NCI-H146 (cell line): ENCODE data around the gene DOCK2.

Experiments used
- DNase-seq: peaks from one replicate; lab custom pipeline; 2025; lab: John Stamatoyannopoulos, UW

Gene DOCK2

DNA sequence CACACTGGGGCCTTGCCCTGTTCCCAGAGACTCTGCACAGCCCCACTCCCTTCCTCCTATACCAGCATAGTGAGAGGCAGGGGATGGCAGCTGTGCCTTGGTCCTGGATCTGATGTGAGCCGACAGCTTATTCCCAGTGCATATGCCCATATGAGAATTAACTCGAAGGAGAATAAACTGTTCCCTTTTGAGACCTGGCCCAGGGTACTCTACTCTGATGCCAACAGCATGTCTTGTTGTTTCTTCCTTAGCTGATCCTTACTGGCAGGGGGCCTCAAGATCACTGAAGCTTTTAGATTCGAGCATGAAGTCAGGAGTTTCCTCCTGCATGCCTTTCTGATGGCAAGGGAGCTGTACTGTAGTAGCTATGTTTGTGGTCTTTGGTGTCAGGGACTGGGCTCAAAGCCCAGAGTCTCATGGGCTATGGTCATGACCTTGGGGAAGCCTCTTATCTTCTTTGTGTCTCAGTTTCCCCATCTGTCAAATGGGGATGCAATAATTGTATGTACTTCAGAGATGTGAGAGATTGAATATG is 57.1 kb downstream of the DOCK2 start:
- no peak for DNase-seq

DNA sequence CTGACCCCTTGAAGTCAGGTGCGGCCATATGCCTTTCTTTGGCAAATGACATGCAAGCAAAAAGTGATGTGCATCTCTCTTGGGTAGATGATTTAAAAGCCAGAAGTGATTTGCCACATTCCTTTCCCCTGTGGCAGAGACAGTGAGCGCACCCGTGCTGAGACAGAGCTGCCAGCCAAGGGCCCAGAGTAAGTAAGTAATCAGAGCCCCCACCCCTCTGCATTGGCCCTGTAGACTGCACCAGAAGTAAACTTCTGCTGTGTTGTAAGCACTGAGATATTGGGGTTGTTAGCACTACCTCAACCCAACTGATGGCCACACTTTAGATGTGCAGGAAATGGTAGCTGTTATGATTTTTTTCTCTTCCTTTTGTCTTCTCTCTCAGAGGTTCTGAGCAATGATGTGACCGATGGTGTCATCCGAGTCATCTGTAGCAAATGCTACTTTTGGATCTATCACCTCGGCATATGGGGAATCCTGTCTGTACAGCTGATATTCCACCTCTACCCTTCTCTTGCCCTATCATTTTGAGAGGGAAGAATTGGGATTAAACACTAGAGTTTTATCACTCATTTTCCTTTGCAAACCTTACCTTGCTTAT is 58.0 kb downstream of the DOCK2 start:
- no peak for DNase-seq

DNA sequence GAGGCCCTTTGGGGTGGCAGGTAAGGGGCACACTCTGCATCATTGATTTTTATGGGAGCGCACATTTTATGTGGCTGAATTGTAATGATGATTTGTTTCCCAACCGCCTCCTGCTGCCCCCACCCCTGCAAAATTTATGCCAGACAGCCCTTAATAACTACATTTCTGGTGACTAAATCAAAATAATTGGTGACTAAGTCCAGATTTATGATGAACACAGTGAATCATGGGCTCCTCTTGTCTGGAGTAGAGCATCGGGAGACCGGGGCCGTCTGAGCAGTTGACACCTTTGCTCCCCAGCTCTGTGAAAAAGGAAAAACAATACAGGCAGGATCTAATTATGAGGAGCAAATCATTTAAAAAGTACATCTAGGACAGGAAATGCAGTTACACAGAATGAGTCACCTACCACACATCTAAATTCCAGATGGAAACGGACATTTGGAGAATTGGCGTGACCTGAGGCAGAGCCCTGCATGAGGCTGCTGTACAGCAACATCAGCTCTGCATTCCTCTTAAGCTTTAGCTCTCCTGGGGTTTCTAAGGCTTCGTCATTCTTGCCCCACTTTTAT is 58.9 kb downstream of the DOCK2 start:
- DNase-seq = no peak

DNA sequence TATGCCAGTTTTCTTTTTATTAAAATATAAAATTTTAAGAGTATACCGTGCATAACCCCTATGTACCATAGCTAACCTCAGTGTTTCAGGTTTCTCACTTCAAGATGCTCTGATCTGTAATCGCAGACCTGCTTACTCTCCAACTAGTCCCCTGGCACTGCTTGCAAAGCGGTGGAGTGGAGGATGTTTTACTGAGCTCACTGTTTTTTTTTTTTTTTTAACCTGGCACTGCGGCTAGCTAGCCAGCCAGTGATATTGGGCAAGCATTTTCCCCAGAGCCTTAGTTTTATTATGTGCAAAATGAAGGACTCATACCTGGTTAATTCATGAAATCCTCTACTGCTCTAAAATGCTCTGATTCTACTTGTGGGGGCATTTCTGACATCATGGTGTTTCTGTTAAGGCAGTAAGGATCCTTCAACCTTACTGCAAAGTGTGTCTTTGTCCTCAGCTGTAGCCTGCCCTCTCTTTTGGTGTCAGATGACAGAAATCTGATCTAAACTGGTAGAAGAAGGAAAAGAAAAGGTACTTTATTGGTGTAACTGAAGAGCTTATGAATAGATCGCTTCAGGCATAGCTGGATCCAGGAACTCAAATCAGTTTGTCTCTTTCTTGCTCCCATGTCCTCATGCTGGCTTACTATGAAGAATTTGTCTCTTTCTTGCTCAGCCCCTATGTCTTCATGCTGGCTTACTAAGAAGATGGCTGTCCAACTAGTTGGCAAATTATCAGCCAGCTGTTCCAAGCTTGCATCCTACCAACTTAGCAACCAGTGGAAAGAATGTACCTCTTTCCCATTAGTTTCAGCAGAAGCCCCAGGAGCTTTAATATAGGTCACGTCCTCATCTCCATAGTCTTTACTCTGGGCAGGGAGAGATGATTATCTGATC is 59.8 kb downstream of the DOCK2 start:
- no peak for DNase-seq

DNA sequence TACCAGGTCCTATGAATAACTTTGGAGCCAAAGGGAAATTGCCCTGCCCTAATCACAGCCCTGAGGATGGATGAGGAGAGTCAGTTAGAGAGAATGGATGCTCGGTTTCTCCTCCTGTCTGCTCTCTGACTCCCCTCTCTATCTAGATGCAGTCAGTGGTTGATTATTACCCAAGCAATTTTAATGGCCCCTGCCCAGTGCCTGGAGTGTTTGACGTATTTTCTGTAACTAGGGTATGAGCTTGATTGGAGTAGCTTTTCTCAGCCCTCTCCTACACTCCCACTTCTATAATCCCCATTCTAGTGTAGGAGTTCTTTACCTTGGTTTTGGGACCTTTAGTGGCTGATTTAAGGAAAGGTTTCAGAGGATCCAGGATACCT is 60.4 kb downstream of the DOCK2 start:
- DNase-seq = no peak

DNA sequence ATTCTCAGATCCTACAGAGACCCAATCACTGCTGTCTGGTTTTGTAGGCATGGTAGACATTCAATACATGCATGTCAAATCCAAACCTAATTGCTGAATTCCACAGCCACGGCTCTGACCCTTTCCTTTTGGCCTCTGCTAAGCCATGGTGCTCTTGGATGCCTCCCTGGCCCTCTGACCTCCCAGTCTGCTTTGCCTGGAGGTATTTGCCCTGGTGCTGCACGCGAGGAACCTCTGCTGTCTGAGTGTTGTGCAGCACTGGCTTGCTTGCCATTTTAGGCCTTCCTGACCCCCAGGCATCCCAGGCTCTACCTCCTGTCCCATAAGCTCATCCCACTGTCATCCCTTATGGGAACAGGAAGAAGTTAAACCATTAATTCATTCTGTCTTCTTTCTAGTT is 60.9 kb downstream of the DOCK2 start:
- no peak for DNase-seq

DNA sequence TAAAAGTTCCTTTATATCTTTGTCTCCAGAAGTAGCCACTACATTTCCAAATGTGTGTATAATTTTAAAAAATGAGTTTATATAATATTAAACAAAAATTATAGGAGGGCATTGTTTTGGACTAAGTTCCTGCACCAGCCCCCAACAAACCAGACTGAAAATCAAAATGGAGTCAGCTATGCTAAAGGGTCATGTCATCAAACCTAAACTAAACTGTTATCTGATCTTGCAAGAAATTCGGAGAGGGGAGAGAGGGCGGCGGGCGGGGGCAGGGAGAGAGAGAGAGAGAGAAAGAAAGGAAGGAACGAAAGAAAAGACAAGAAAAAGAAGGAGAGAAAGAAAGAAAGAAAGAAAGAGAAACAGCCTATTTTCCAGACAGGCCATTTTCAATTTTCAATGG is 63.5 kb downstream of the DOCK2 start:
- DNase-seq = no peak

DNA sequence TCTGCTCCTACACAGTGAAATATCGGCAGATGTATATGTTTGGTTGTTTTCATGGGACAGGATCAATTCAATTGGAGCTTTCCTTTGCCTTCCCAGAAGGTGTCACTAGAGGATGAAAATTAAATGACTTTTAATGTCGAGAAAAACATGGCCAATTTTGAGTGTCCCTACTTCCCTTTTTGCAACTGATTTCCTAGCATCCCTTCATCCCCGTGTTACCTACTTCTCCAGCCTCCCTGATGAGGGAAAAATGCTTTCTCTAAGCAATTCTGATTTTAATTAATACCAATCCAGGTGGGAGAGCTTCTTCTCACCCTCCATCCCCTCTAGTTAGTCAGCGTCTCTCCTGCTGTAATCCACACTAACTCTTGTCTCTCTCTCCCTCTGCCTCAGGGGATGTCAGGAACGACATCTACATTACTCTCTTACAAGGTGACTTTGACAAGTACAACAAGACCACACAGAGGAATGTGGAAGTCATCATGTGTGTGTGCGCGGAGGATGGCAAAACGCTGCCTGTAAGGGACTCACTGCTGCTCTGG is 64.9 kb downstream of the DOCK2 start:
- no peak for DNase-seq

DNA sequence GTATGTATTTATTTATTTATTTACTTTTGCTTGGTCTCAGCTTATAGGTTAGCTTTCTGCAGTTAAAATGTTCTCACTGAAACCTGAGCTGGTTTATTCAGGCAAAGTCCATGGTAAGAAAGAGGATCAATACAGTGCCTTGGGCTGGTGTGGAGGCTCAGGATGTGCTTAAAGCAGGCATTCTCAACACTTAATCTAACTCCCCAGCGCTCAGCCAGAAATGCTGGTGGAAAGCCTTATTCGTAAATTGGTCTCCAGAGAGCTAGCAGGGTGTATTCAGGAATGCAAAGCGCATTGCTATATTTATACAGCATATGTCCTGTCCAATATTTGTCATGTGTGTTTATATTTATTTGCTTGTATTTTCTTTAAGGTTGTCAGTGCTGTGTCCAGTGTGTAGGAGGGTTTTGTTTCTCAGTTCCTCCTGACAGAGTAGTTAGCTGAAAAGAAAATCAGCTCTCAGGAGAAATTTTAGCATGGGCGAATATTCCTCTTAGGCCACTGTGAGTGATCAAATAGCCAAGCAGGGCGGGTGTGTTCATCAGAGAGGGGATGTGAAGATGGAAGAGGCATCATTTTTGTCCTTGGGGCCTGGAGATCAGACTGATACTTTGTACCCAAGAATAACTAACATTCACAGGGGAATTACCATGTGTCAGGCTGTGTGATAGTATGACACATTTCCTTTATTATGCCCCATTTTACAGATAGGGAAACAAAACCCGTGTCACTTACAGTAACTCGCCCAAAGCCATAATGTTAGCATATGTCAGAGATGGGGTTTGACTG is 65.8 kb downstream of the DOCK2 start:
- no peak for DNase-seq

DNA sequence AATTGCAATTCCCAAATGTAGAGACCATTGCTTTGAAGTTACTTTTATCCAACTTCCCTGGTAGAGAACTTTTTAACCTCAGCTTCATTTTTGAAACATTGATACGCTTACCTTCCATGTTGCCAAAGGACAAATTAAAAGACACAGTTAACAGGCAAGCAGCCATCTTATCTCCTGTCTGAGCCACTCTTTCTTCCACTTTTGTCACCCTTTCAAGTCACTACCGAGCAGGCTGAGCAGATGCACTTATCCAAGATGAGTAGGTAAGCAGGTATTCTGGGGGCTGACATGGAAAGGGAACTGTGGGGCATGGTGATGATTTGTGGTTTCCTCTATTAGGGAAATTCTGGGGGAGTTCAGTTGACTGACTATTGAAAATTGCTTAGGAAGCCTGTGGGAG is 66.7 kb downstream of the DOCK2 start:
- no peak for DNase-seq

DNA sequence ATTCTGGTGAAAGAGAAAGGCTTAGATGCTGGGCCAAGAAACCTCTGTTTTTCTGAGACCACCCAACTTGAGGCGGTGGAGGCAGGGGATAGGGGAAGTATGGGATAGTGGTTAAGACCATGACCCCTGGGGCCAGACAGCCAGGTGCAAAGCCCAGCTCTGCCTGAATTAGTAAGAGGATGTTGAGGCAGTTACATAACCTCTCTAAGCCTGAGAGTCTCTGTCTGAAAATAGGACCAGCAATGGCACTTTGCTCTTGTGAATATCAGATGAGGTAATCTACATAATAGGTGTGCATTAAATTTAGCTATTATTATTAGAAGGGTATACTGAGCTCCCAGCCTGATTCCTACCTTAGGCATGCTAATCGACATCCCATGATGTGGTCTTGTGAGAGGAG is 68.2 kb downstream of the DOCK2 start:
- no peak for DNase-seq

DNA sequence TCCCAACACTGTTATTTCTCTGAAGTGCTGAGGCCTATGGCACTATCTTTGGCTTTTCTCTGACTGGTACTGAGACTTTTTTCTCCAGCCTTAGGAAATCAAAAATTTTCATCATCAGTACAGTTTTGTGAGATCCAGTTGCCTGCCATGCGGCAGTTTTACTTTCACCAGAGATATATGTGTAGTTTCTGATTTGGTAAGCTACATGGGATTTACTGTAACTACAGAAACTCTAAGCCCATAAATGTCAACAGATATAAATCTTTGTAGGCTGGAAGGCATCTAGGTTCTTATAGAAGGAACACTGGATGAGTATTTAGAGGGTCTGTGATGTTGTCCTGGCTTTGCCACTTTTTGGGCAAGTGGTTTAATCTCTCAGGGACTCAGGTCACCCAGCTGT is 69.0 kb downstream of the DOCK2 start:
- DNase-seq = no peak

DNA sequence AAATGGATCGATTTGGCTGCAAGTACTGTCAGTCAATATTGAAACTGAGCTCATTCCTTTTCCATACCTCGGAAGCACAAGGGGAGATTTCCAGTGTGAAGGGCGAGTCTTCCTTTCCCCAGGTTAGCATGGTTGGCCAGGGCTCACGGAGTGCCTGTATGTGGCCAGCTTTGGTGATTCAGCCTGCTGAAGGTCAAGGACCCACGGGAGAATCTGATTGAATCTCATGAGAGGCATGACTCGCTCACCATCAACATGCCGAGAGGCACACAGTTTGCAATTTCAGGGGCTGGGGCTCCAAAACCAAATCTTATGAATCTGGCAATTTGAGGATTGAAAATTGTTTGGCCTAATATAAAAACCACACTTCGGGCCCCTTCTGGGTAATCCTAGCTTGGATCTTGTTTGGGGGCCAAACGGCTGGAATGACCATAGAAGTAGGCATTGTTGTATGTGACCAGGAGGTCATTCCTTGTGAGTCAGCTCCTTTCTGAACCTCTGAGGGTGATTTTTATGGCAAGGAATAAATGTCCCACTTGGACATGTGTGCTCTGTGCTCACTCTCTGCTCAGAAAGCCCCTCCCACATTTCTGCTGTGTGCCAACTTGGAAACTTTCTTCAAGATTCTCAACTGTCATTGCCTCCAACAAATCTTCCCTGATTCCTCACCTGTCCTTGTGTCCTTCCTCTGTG is 69.8 kb downstream of the DOCK2 start:
- DNase-seq = no peak

DNA sequence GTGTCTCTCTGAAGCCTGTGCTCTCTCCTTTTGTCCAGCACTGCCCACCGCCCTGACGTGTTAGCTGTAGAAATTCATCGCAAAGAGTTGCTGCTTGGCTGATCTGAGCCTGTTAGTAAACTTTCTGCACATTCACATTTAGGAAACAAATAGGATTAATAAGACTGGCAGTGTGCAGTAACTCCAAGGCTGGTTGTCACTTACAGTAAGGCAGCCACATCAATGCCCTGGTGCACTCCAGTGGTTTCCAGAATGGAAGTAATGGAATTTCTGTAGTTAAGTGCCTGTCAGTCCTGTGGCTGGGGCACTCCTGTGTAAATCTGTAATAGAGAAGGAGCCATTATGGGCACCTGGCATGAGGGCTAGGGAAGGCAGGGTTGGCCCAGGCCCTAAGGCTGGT is 70.6 kb downstream of the DOCK2 start:
- no peak for DNase-seq

DNA sequence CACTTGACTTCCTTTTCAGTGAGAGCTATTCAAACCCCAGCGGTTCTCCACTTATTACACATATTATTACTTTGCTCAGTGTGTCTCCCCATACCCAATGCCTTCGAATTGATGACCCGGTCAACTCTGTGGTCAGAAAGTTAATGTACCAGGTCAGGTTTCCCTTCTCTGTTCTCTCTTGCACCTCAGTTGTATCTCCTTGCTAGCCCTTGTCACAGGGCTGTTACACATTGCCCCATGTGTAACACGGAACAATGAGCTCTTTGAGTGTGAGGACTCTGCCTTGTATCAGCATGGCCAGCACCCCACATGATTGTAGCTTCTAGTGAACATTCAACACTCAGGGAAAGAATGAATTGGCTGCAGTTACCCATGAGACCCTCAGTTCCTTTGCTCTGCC is 73.6 kb downstream of the DOCK2 start:
- DNase-seq = no peak

DNA sequence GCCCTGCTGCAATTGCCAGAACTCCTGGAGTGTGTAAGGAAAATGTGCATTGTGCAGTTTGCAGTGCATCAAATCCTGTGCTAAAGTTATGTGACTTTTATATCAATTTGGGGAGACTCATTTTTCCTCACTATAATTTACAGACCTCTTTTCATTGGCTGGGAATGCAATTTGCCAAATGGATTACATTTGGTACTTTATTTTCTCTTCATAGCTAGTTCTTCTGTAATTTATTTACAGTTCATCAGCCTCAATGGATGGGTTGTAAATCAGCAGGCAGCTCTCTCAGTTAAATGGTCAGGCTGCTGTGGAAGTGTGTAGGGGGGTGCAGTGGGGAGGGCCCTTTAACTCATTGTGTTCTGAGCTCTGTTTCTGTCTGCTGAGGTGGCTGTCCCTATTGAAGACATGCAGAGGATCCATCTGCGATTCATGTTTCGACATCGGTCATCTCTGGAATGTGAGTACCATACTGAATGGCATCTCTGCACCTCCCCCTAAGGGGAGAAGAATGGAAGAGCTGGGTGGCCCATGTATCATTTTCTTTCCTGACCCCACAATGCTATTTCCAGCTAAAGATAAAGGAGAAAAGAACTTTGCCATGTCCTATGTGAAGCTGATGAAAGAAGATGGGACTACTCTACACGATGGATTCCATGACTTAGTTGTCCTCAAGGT is 74.6 kb downstream of the DOCK2 start:
- DNase-seq = no peak

DNA sequence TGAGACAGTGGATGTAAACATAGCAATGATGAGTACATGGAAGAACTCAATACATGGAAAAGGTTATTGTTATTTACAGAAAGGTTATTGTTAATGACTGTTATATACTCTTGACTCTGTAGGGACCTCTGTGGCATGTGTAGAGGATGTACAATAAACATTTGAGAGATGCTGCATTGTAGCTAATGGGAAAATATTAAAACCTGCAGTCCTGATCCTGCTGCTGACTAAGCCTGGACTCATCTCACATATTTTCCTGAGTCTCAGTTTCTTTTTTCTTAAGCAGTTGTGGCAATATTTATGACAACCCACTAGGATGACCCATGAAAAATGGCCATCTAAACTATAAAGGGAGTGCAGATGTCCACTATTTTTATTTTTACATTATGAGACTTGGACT is 75.4 kb downstream of the DOCK2 start:
- no peak for DNase-seq

DNA sequence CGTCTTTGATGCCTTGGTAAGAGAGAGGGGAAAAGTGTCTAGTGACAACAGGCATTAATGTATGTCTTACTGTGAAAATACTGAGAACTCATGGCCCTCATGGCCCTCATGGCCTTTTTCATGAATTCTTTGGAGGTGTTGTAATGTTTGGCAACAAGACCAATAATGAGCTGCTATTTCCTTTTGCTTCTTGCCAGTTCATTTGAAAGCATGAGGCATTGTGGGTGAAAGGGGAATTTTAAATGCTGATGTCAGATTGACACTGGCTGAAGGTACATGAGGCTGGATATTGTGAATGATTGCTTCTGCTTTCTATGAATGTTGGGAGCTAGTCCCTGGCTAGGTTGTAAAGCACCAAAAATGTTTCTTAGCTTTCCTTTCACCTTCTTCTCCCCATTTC is 79.2 kb downstream of the DOCK2 start:
- no peak for DNase-seq

DNA sequence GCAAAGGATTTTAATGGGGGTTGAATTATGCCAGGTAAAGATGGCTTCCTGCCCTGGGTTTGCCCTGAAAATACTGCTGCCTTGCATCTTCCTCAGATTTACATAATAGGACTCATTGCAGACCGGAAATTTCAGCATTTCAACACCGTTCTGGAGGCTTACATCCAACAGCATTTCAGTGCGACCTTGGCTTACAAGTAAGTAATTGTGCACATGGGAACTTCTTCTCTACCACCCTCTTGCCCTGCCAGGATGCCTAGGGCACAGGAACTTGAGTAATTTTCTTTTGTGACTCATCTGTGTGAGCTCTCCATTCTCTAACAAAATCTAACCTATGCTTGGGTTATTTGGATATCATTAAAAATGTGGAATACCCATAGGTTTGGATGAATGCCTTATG is 80.2 kb downstream of the DOCK2 start:
- no peak for DNase-seq

DNA sequence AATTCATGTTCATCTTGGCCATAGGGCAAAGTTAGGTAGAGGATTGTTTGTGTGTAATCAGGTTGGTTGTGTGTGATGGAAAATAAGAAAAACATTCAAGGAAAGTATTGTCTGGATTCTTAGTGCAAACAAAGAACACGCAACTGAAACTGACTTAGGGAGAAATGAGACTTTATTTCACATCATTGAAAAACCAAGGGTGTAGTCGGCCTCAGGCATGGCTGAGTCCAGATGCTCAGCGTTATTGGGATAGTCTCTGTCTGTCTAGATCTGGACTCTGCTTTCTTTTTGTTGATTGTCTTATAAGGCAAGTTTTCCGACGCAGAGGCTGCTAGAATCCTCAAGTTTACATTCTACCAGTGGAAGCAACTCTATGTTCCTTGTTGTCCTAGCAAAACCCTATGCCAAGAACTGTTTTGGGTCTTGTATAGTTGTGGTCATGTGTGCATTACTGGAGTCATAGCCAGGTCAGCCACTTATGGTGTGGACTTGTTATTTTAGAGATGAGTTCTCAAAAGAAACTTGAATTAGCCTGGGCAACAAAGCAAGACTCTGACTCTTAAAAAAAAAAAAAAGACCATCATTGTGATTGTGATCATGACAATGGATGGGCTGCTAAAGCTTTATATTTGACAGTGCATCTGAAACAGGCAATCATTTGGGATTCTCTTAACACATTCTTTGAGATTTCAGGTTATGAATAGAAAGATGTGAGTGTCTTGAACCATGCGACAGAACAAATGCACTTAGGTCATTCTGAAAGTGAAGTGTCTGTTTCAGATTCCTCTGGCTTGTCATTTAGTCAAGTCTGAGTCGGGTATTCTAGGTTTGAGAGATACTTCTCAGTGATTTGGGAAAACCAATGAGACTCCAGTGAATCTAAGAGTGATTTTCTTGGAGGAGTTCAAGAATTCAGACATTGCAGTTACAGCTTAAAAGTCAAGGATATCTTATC is 82.6 kb downstream of the DOCK2 start:
- no peak for DNase-seq
